ENCODE results near the gene NUFIP2.

DNA sequence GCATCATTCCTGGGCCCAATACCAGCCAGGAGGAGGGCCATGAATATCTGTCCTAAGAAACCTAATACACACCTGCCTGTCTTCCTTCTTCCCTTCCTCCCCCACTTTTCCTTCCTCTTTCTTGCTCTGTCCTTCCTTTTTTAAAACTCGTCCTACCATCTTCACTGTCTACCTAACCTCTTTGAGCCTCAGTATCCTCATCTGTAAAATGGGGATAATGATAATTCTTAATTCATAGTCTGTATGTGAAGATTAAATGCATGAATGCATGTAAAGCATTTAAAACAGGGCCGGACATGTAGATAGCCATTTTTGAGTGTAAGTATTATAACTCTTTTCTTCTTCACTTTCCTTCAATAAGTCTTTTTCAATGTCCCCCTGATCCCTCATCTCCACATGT lies 46.7 kb downstream of the NUFIP2 start:
- TF ChIP-seq CTCF (IDR thresholded peaks at IDR 0.05), result no peak
- TF ChIP-seq POLR2AphosphoS5 (IDR thresholded peaks at IDR 0.05), result no peak

Data from suprapubic skin (tissue), 3 donors.